ENCODE data around the gene TTPAL.
"Not testable (repeated sequence)": the region's sequence is repeated elsewhere in the genome, so short reads cannot be mapped to it uniquely, and the experiment has no call there.

TTPAL gene

DNA sequence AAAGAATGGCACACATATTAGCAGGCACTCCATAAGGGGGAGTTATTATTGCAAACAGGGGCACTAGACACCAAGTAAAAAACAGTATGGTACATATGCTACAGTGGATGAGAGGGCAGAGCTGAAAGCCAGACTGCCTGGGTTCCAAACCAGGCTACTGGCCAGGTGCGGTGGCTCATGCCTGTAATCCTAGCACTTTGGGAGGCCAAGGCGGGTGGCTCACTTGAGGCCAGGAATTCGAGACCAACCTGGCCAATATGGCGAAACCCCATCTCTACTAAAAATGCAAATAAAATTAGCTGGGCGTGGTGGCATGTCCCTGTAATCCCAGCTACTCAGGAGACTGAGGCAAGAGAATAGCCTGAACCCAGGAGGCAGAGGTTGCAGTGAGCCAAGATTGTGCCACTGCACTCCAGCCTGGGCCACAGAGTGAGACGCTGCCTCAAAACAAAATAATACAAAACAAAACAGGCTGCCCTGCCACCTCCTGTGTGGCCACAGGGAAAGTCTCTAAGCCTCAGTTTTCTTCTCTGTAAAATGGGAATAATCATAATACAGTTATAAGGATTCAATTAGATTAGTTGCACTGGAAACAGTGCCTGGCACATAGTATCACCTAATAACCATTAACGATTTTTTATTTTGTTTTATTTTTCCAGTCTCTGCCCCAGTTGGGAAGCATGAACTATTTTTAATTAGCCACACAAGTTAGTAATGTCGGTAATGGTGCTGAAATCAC lies 7.5 kb upstream of the TTPAL start:
- no peak for DNase-seq (ENCODE audit: low spot score)

DNA sequence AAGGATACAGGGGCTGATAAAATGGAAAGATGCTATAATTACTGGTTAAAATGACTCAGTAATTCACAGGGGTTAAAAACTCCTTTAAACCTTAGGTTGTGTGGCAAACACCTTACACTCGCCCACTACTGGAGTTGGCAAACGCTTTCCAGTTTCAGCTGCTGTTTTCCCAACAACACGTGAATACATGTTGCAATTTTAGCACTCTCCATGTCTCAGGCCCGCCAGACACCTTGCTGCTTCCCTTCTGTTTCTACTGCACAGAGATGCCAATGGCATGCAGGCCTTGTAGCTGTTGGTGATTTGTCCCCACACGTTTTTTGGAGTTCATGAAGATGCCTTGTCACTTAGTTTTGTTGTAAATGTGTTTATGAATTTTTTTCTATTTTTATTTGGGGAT lies 5.3 kb upstream of the TTPAL start:
- DNase-seq (ENCODE audit: low spot score): no peak

DNA sequence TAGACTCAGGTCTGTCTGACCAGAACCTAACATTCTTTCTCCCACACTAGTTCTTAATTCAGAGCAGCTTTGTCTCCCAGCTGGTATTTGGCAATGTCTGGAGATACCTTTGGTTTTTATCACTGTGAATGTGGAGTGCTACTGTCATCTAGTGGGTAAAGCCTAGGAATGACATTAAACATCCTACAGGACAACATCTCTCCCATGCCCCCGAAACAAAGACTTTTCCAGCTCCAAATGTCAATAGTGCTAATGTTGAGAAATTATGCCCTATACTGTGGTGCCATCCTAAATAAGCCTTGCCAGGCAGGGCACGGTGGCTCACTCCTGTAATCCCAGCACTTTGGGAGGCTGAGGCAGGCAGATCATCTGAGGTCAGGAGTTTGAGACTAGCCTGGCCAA lies 4.2 kb upstream of the TTPAL start:
- DNase-seq (ENCODE audit: low spot score): no peak

DNA sequence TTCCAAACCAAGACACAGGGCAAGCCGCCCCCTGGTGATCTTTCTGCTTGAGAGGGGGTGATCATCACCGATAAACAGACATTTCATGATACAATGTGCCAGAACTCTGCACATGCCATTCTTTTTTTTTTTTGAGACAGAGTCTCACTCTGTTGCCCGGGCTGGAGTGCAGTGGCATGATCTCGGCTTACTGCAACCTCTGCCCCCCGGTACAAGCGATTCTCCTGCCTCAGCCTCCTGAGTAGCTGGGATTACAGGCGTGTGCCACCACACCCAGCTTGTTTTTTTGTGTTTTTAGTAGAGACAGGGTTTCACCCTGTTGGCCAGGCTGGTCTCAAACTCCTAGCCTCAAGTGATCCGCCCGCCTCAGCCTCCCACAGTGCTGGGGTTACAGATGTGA lies 3.4 kb upstream of the TTPAL start:
- not testable (repeated sequence) for DNase-seq (ENCODE audit: low spot score)

DNA sequence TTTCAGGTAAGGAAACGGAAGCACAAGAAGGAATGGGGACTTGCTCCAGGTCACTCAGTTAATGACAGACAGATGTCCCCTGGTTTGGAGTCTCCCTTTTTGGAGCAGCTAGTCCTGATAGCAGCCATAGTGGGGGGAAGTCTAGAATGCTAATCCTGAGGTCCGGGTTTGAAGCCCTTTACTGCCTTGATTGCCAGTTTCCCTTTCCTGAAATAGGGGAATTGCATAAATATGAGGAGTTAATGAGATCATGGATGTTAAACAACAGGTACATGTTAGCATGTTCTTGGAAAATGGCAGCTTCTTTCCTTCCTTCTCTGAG lies 341 bp upstream of the TTPAL start:
- DNase-seq (ENCODE audit: low spot score): no peak

DNA sequence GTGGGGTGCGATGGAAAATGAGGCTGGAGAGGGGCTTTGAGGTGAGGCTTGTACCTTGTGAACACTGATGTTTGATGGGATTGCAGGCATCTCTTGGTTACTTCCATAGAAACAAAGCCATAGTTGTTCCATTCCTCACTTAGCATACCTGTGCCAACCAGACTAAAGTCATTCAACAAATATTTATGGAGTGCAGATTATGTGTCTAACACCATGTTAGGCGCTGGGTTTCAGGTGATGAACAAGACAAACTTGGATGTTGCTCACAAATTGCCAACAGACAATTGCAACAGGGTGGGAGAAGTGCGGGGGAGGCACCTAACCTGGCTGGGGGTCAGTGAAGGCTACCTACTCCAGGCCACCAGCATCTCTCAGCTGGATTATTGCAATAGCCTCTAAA lies 1.5 kb downstream of the TTPAL start:
- DNase-seq (ENCODE audit: low spot score): no peak

DNA sequence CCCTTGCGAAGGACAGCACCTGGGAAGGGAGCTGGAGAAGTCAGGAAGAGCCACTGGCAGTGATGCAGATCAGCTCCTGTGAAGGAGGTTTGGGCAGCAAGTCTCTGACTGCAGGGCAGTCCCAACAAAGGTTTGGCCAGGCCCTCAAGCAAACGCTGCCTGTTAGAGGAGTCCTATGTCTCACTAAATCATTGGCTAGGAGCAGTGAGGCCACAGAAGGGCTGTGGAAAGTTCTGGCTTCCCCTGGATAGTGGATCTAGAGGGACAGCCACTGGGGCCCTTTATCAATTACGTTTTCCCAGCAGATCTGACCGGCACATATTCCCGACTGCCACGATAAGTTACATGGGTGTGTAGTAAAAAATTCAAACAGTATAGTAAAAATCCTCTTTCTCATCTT lies 2.5 kb downstream of the TTPAL start:
- DNase-seq (ENCODE audit: low spot score): no peak

DNA sequence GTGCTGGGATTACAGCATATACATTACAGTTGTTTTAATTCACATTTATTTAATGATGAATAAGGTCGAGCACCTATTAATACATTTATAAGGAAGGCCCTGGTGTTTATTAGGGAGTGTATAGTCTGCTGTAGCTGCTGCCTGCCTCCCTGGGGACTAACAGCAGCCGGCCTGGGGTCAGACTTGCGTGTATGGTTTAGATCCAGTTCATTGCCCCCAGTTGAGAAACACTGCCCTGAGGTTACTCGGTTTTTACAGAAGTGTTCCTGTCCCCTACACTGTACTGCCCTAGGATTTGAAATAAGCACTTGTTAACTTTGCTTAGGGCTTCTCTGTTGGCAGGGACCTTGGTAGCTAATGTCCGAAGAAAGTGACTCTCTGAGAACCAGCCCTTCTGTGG lies 4.0 kb downstream of the TTPAL start:
- no peak for DNase-seq (ENCODE audit: low spot score)

DNA sequence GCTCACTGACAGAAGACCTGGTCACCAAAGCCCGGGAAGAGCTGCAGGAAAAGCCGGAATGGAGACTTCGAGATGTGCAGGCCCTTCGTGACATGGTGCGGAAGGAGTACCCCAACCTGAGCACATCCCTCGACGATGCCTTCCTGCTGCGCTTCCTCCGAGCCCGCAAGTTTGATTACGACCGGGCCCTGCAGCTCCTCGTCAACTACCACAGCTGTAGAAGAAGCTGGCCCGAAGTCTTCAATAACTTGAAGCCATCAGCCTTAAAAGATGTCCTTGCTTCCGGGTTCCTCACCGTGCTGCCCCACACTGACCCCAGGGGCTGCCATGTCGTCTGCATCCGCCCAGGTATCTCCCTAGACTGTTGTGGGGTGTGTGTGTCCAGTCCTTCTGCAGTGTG lies 4.4 kb downstream of the TTPAL start:
- no peak for DNase-seq (ENCODE audit: low spot score)

DNA sequence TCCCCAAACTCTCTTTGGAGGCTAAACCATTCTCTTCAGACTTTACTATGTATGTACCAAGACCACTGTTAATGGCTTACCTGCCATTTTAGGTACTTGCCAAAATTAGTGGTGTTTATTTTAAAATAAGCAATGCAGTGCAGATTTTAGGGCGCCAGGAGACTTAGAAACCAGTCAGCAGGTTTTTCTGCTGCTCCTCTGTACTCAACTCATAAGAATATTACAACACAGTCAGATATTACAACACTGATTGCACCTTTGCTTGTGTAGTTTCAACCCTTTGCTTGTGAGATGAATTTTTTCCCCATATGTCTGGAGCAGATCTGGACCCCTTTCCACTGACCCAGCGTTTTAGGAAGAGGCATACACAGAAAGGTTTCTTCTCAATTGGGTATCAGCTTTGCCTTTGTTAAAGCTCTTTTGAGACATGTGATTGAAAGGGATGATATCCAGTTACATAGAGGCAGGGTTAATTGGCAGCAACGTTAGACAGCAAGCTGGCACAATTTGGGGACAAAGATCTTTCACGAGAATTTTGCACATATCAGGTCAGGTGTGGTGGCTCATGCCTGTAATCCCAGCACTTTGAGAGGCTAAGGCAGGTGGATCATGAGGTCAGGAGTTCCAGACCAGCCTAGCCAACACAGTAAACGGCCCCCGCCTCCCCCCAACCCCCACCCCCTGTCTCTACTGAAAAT lies 6.2 kb downstream of the TTPAL start:
- DNase-seq (ENCODE audit: low spot score): no peak

DNA sequence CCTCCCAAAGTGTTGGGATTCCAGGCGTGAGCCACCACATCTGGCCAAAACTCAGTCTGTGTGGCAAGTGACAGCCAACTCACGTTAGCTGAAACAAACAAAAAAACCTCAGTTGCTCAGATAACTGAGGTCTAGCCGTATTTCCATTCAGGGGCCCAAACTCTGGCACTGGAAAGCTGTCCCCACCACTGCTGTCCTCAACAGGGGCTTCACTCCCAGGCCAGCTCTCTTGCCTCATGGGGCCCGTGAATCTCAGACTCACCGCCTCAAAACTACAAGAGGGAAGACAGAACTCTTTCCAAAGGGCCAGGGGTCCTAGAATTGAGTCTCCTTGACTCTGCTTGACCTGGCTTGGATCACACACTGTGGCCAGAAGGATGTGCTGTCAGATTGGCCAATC lies 7.4 kb downstream of the TTPAL start:
- no peak for DNase-seq (ENCODE audit: low spot score)

DNA sequence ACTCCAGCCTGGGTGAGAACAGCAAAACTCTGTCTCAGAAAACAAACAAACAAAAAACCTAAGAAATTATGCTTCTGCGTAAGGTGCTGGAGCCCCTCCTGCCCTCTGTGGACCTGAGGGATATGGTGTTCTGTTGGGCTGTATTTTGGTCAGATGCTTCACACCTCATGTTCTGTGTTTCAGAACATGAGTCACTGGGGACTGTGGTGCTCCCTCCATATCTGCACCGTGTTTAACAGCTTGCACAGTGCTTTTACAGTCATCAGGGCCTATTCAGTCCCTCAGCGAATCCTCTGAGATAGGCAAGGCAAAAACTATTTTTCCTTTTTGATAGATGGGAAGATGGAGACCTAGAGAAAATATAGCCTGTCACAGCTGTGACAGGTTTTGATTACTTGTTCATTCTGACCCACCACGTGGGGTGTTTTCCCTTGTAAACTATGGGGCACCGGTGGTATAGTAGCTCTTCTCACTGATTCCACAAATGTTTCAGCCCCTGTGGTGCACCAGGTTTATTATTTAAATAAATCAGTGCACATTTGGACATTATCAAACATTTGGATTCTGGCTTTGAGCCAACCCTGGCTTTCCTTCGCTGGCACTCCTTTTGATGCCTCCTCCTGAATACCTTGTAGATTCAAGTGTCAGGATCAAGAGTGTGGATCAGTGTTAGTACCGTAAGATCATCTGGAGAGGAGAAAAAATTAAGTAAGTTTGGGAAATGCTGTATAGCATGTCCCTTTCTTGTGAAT lies 9.6 kb downstream of the TTPAL start:
- no peak for DNase-seq (ENCODE audit: low spot score)

DNA sequence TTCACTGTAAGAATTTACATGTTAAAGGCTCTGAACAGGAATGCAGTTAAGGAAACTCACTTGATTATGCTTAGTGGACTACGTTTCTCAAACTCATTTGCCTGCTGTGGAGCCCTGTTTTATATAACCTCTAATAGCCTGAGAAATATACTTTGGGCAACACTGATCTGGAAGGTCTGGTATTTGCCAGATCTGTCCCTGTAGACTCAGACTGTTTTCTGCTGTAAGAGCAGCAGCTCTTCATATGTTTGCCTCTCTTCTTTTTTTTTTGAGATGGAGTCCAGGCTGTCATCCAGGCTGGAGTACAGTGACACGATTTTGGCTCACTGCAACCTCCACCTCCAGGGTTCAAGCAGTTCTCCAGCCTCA lies 10.1 kb downstream of the TTPAL start:
- no peak for DNase-seq (ENCODE audit: low spot score)

DNA sequence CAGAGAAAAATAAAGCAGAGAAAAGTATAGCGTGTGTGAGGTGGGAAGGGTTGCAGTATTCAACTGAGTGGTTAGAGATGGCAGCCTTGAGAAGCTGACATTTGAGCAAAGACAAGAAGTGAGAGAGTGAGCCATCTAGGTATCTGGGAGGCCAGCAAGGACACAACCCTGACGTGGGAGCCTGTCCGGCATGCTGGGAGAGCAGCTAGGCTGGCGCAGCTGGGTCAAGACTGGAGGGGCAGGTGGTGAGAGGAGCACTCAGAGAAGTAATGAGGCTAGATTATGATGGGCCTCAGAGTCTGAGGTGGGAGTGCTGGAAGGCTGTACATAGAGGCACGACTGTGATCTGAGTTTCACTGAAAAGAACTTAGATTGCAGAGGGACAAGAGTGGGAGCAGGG lies 12.9 kb downstream of the TTPAL start:
- no peak for DNase-seq (ENCODE audit: low spot score)

DNA sequence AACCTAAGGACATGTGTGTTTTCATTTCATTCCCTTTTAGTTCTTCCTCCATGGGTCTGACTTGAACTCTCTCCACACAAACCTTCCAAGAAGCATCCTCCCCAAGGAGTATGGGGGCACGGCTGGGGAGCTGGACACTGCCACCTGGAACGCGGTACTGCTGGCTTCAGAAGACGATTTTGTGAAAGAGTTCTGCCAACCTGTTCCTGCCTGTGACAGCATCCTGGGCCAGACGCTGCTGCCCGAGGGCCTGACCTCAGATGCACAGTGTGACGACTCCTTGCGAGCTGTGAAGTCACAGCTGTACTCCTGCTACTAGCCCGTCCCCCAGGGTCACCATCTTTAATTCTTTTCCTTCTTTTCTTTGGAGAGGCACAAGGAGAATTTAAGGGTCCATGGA lies 13.5 kb downstream of the TTPAL start:
- no peak for DNase-seq (ENCODE audit: low spot score)

DNA sequence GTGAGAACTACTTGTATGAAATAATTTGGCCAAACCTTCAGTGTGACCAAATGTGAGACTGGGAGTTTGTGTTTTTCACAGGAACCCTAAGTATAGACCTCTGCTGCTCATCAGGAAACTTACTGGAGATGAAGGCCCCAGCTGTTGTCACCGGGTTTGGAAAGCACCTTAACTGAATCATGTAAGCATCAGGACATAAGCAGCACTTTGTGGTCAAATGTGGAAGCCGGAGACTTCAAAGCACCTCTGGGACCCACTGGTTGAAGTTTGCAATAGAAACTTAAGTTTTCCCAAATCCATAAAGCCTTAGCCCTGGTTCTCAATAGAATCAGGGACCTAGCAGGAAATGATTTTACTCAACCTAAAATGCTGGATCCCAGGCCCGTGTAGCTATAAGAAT lies 14.3 kb downstream of the TTPAL start:
- no peak for DNase-seq (ENCODE audit: low spot score)

DNA sequence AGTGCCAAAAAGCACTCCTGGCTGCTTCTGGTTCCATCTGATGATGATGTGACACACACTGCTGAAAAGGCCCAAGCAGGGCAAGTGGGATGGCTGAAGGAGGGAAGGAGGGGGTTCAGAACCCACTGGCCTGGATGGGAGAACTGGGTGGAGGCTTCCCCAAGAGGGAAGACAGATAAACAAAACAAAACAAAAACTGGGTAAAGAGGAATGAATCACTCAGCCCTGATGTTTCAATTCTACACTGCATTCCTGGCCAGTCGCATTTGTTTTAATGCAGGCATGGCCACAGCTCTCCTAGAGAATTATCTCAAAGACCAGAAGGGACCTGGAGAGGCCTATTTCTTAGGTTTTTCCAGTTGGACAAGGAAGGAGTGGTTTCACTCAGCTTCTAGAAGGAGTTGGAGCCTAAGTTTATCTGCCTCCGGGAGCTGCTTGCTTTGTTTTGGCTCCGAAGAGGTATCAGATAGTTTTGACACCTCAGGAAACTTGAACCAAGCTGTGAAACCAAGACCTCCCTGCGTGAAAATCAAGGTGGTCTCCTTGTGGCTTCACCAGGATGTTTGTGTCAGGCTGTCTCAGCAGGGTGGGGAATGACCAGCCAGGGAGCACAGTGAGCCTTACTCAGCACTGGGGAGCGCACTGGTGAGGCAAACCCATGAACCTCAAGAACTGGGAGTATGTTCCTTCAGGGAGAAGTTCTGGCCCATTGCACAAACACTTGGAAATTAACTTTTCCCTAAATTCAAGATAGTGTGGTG lies 16.1 kb downstream of the TTPAL start:
- no peak for DNase-seq (ENCODE audit: low spot score)

DNA sequence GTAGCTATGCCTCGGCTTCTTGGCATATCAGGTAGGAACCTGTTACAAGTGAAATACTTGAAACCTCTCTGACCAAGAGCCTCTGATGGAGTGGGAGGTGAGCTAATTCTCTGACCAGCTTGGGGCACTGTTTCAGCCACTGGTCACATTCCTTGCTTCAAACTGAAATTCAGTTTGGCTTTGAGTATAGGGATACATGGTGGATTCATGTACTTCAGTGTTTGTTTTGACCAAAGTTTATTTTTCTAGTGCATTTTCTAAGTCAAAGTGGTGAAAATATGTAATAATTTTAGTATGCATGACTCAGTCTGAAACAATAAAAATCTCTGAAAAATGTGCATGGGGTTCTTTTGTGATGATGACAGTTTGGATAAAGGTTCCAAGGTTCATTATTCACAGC lies 18.6 kb downstream of the TTPAL start:
- no peak for DNase-seq (ENCODE audit: low spot score)

DNA sequence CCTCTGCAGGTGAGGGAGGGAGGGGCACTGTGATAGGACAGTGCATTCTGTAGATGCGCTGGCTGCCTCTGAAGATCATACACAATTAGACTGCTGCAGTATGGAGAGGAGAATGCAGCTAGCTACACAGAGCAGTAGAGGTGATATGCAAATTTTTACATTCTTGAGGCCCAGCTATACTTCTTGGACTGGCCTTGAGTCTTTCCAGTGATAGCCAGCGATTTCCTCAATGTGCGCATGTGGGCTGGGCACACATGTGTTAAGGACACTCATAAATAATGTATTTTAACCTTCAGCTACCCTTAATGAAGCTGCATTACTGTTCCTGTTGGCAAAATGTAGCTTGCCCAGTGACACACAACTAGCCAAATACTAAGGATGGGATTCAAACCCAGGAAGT lies 19.0 kb downstream of the TTPAL start:
- no peak for DNase-seq (ENCODE audit: low spot score)

DNA sequence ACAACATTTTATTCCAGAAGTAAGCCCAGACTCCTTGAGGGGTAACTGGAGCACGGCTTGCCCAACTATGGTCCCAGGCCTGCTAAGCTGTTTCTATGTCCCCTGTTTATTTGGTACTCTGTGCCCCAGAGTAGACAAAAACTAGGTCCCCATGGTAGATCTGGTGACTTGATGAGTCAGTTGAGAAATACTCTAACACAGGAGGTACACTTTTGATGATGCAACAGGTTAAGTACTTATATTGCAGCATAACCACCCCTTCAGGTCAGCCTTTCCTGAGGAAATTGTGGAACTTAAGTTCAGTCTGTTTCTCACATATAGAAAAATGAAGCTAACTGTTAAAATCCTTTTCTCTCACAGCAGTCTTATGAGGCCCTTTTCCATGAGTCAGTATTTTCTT lies 19.6 kb downstream of the TTPAL start:
- no peak for DNase-seq (ENCODE audit: low spot score)

DNA sequence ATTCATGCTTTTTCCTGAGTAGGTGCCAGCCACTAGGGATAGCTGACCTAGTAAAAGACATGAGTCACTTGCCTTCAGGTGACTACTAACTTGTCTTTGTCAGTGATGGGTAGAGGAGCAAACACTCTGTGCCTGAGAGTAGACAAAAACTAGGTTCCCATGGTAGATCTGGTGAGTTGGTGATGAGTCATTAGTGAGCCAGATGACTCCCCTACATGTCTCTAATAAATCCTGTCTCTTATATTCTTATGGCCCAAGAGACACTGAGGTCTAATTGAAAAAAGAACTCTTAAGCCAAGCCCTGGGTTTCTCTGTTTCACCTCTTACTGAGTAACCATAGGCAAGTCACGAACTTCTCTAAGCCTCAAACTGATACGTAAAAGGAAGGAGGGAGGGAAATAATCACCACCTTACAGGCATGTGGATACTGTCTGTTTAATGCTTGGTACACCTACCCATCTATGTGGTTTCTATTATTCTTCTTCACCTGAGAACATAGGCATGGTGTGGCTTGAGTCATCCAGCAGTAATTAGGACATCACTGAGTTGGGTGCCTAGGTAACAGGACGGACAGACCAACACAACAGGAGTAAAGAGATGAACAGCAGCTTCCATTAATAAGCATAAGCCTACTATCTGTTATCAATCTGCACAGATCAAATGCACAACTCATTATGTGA lies 20.3 kb downstream of the TTPAL start:
- no peak for DNase-seq (ENCODE audit: low spot score)

DNA sequence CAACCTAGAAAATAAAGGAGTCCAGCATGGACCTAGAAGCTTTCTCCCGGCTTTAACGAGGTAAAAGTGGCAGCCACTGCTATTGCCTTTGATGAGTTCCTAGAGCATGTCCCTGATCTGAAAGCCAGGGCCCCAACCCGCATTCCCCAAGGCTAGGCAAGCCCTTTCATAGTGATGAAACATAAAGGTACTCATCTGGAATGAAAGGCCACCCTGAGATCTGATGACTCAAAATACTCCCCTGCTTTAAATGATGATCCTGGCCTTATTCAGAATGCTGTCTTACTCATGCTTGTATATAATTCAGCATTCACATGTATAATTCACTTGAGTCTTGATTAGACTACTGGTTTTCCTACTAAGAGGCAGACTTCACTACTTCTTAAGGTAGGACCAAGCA lies 21.3 kb downstream of the TTPAL start:
- no peak for DNase-seq (ENCODE audit: low spot score)
